HL-60 (cell line): Measurements from ENCODE around the gene ITPRID2.

ENCODE experiments used
- DNase-seq, 2 experiments: peaks; one replicate each; pipeline ENCODE4 v3.0.0-alpha.2; 2010 to 2020; ENCODE audit warnings: low read depth in 1 of 2, low spot score in 1 of 2
- H3K27ac ChIP-seq: fragments of 250-450 bp; sonication (Bioruptor Pico); replicated peaks from 2 replicates; pipeline ENCODE4 v1.5.1; 2020; ENCODE audit warnings: mild to moderate bottlenecking, moderate library complexity
- H3K27me3 ChIP-seq: fragments of 250-450 bp; sonication (Bioruptor Pico); 2 replicates; pipeline ENCODE4 v1.5.1; 2021; ENCODE audit warnings: mild to moderate bottlenecking, moderate library complexity; ENCODE audit not compliant: insufficient read depth, poor library complexity, severe bottlenecking
- H3K4me3 ChIP-seq: replicated peaks from 2 replicates; pipeline ENCODE4 v1.5.1; 2011; ENCODE audit warnings: mild to moderate bottlenecking, control low read depth, low read length; ENCODE audit not compliant: insufficient read depth
- CTCF ChIP-seq: IDR thresholded peaks from one replicate; pipeline ENCODE4 v1.5.1; 2011; ENCODE audit warnings: low read length, control low read depth, inconsistent platforms; ENCODE audit not compliant: insufficient read depth
- GABPA ChIP-seq: IDR thresholded peaks from 2 replicates; pipeline ENCODE4 v1.6.1; 2012; ENCODE audit warnings: low read depth
- POLR2AphosphoS5 ChIP-seq: IDR thresholded peaks from 2 replicates; pipeline ENCODE4 v1.6.1; 2012; ENCODE audit warnings: low read depth
- SPI1 ChIP-seq: IDR thresholded peaks from 2 replicates; pipeline ENCODE4 v1.6.1; 2012; ENCODE audit warnings: low read depth, mild to moderate bottlenecking, borderline replicate concordance
- TF ChIP-seq, protein P1 (sequence below): IDR thresholded peaks from 2 replicates; pipeline ENCODE4 v1.6.1; 2012; ENCODE audit warnings: low read depth; ENCODE audit not compliant: insufficient replicate concordance

Gene ITPRID2

GRCh38 chr2:181949047-181949446 is 57.5 kb downstream of the ITPRID2 start:
- no peak overlapping the region for H3K27ac ChIP-seq
- H3K4me3 ChIP-seq: no peak overlapping the region
- DNase-seq: no peak
- TF ChIP-seq POLR2AphosphoS5: no peak
- TF ChIP-seq, protein P1, sequence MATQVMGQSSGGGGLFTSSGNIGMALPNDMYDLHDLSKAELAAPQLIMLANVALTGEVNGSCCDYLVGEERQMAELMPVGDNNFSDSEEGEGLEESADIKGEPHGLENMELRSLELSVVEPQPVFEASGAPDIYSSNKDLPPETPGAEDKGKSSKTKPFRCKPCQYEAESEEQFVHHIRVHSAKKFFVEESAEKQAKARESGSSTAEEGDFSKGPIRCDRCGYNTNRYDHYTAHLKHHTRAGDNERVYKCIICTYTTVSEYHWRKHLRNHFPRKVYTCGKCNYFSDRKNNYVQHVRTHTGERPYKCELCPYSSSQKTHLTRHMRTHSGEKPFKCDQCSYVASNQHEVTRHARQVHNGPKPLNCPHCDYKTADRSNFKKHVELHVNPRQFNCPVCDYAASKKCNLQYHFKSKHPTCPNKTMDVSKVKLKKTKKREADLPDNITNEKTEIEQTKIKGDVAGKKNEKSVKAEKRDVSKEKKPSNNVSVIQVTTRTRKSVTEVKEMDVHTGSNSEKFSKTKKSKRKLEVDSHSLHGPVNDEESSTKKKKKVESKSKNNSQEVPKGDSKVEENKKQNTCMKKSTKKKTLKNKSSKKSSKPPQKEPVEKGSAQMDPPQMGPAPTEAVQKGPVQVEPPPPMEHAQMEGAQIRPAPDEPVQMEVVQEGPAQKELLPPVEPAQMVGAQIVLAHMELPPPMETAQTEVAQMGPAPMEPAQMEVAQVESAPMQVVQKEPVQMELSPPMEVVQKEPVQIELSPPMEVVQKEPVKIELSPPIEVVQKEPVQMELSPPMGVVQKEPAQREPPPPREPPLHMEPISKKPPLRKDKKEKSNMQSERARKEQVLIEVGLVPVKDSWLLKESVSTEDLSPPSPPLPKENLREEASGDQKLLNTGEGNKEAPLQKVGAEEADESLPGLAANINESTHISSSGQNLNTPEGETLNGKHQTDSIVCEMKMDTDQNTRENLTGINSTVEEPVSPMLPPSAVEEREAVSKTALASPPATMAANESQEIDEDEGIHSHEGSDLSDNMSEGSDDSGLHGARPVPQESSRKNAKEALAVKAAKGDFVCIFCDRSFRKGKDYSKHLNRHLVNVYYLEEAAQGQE: no peak
- no peak for TF ChIP-seq GABPA
- no peak for TF ChIP-seq SPI1
- no peak for TF ChIP-seq CTCF
- no peaks in the 10 kb centered on the region for H3K27me3 ChIP-seq

DNA sequence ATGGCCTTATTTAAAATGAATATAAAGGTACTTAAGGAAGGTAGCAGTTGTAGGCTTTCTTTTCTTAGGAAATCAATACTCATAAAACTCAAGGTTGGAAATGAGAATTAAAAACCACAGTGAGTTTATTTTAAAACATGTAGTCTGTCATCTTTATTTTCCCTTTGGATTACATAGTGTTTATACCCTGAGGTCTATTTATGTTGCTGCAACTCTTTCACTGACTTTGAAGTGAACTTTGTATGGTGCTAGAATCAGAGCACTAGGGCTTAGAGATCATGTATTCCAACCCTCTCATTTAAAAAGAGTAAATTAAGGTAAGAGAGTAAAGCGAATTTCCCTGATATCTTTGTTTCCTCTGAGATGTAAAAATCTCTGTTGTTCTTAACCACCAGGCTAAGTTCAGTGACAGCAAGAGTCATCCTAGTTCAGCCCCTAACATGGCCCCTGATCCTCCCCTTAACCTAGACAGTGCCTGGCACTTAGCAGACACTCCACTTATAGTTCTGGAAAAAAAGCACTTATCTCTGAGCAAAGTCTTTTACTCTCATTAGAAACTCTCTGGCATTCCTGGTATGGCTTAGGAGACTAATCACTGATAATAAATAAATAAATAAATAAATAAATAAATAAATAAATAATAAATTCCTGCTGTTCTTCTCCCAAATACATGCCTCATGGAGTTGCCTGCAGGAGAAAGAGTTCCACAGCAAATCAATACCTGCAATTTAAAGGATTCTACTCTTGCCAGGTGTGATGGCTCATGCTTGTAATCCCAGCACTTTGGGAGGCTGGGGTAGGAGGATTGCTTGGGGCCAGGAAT is 61.1 kb downstream of the ITPRID2 start:
- DNase-seq: no peak
- Histone ChIP-seq H3K27me3 (peaks cover 3% of the 10 kb centered on the region), H3K27ac (no peak overlapping the region), H3K4me3 (no peak overlapping the region)
- no peak for TF ChIP-seq GABPA
- TF ChIP-seq, protein P1: no peak
- no peak for TF ChIP-seq CTCF
- no peak for TF ChIP-seq SPI1
- TF ChIP-seq POLR2AphosphoS5: no peak

GRCh38 chr2:181953881-181954537 is 62.5 kb downstream of the ITPRID2 start:
- Histone ChIP-seq H3K27me3 (peaks cover 3% of the 10 kb centered on the region), H3K4me3 (peak overlapping the region; percentile 48), H3K27ac (no peak overlapping the region)
- DNase-seq: peak; percentile 15 to 53
- TF ChIP-seq GABPA (no peak), CTCF (peak; percentile 56)
